B cell (primary cell): ENCODE data around the gene CTNNBL1. TPM values are rescaled to one million over a fixed set of nuclear protein-coding genes. Genes with fewer than 3 reads are reported as not detected.
A peak's percentile ranks its signal among the peaks of the same experiment; 100 is the strongest.

ENCODE experiments used
- ATAC-seq: fragments of 200-7000 bp; cut with Tn5 transposase; one replicate; pipeline ENCODE4 v1.10.0; 2021; ENCODE audit warnings: low read depth, mild to moderate bottlenecking, moderate number of reproducible peaks, moderate library complexity
- CTCF ChIA-PET: fragments of 350-600 bp; sonication (Branson Sonifier 250); formaldehyde crosslinking; loops from one replicate; lab custom pipeline; 2021; ENCODE audit warnings: antibody characterized with exemption, inconsistent platforms; lab: Charles Lee
- POLR2A ChIA-PET: fragments of 350-600 bp; sonication (Branson Sonifier 250); formaldehyde crosslinking; loops from one replicate; lab custom pipeline; 2021; ENCODE audit warnings: antibody characterized with exemption; lab: Charles Lee
- DNase-seq: peaks from one replicate; pipeline ENCODE4 v3.0.0; 2013
- H2AFZ ChIP-seq: 2 replicates; pipeline ENCODE4 v1.6.1; 2012; ENCODE audit warnings: mild to moderate bottlenecking, low read depth, low read length; ENCODE audit not compliant: insufficient read depth, poor library complexity, severe bottlenecking
- H3K27ac ChIP-seq, 2 donors: 1 replicate in 1 of 2; 2 replicates in 1 of 2; pipeline ENCODE4 v1.5.1; 2012 to 2013; ENCODE audit warnings: low read length in 2 of 2, mild to moderate bottlenecking in 2 of 2, moderate library complexity in 1 of 2
- H3K27me3 ChIP-seq, 4 experiments: fragments of 200-600 bp in 1 of 4; sonication (generic) in 1 of 4; replicated peaks in 1 of 4; 1 replicate in 2 of 4; 2 replicates in 2 of 4; pipeline versions ENCODE4 v1.6.1 to v1.7.0; 2013 to 2016; ENCODE audit warnings: low read length in 3 of 4, mild to moderate bottlenecking in 2 of 4, mixed read lengths in 1 of 4, moderate library complexity in 1 of 4; ENCODE audit not compliant: insufficient read depth in 4 of 4, control insufficient read depth in 3 of 4; ENCODE audit errors: control extremely low read depth in 1 of 4
- H3K36me3 ChIP-seq, 2 experiments: replicated peaks in 1 of 2; 1 replicate in 1 of 2; 2 replicates in 1 of 2; pipeline versions ENCODE4 v1.6.1 to v1.7.1; 2013; ENCODE audit warnings: low read length in 1 of 2; ENCODE audit not compliant: insufficient read depth in 2 of 2, control insufficient read depth in 1 of 2; ENCODE audit errors: control extremely low read depth in 1 of 2, extremely low read depth in 1 of 2
- H3K4me1 ChIP-seq, 2 donors: fragments of 200-600 bp in 1 of 2; sonication (generic) in 1 of 2; 1 replicate in 1 of 2; 2 replicates in 1 of 2; pipeline versions ENCODE4 v1.5.1 to v1.6.1; 2013 to 2017; ENCODE audit warnings: low read length in 2 of 2; ENCODE audit not compliant: control insufficient read depth in 2 of 2, insufficient read depth in 2 of 2
- H3K4me2 ChIP-seq: replicated peaks from 2 replicates; pipeline ENCODE3; 2012; ENCODE audit warnings: mild to moderate bottlenecking, low read depth, low read length; ENCODE audit not compliant: poor library complexity, severe bottlenecking
- H3K4me3 ChIP-seq, 5 experiments: fragments of 200-600 bp in 1 of 5; sonication (generic) in 1 of 5; 1 replicate in 3 of 5; 2 replicates in 2 of 5; pipeline versions ENCODE4 v1.5.1 to v1.7.0; 2011 to 2016; ENCODE audit warnings: low read length in 4 of 5, mild to moderate bottlenecking in 4 of 5, low read depth in 2 of 5, control low read depth in 1 of 5, moderate library complexity in 1 of 5; ENCODE audit not compliant: insufficient read depth in 1 of 5; ENCODE audit errors: control extremely low read depth in 1 of 5, extremely low read depth in 1 of 5
- H3K79me2 ChIP-seq: fragments of 200-600 bp; sonication (generic); one replicate; pipeline ENCODE4 v1.6.0; 2016; ENCODE audit warnings: low read length; ENCODE audit not compliant: control insufficient read depth, insufficient read depth
- H3K9ac ChIP-seq: fragments of 200-600 bp; sonication (generic); 2 replicates; pipeline ENCODE4 v1.6.1; 2017; ENCODE audit warnings: mild to moderate bottlenecking, low read length, moderate library complexity
- H3K9me3 ChIP-seq, 3 donors: one replicate each; pipeline versions ENCODE4 v1.6.1 to v1.7.1; 2013; ENCODE audit warnings: low read length in 2 of 3; ENCODE audit not compliant: control insufficient read depth in 2 of 3, insufficient read depth in 1 of 3; ENCODE audit errors: control extremely low read depth in 1 of 3
- H4K20me1 ChIP-seq: 2 replicates; pipeline ENCODE4 v1.6.0; 2012; ENCODE audit warnings: mild to moderate bottlenecking, low read length; ENCODE audit not compliant: insufficient read depth, control insufficient read depth, poor library complexity, severe bottlenecking
- H3K27ac Mint-ChIP-seq: one replicate; pipeline ENCODE4 v1.8.0; 2021; ENCODE audit warnings: mixed read lengths
- H3K27me3 Mint-ChIP-seq: one replicate; pipeline ENCODE4 v1.8.0; 2021; ENCODE audit warnings: mixed read lengths
- H3K4me1 Mint-ChIP-seq: one replicate; pipeline ENCODE4 v1.8.0; 2021; ENCODE audit warnings: mixed read lengths
- H3K4me3 Mint-ChIP-seq: one replicate; pipeline ENCODE4 v1.8.0; 2021; ENCODE audit warnings: mixed read lengths
- H3K9me3 Mint-ChIP-seq: one replicate; pipeline ENCODE4 v1.8.0; 2022; ENCODE audit warnings: mixed read lengths; ENCODE audit not compliant: insufficient read depth
- CTCF ChIP-seq: fragments of 200-600 bp; IDR thresholded peaks from one replicate; pipeline ENCODE4 v1.8.0; 2022; ENCODE audit warnings: antibody characterized with exemption, mild to moderate bottlenecking
- EZH2 ChIP-seq: IDR thresholded peaks from 2 replicates; pipeline ENCODE4 v1.6.1; 2012; ENCODE audit warnings: borderline replicate concordance, low read depth, mild to moderate bottlenecking, moderate library complexity, low read length; ENCODE audit not compliant: insufficient read depth, poor library complexity, severe bottlenecking
- WGBS: methylation state at CpG from one replicate; pipeline ENCODE4 v1.1.5; 2013; ENCODE audit warnings: missing lambda C conversion rate; ENCODE audit not compliant: insufficient coverage; 5-methylcytosine and 5-hydroxymethylcytosine counted together
- intact Hi-C: fragments of 100-400 bp; cut with micrococcal nuclease; formaldehyde crosslinking; loops from one replicate; pipeline ENCODE4 v1.10.0; 2022
- polyA plus RNA-seq: library from polyadenylated mRNA; depleted of rRNA; stranded (reverse); fragments of >200 nt; gene quantifications from 2 replicates; pipeline ENCODE4 v1.2.3, GENCODE V29; 2012
- total RNA-seq, 2 donors: library from RNA; stranded (reverse); fragments of 120-200 nt in 1 of 2; gene quantifications; 1 replicate in 1 of 2; 2 replicates in 1 of 2; pipeline versions ENCODE4 v1.2.3 to v1.2.4, GENCODE V29; 2013 to 2022

Gene CTNNBL1
- total and polyA plus RNA-seq, 2 donors (not counting 1 experiment from before 2014, with no cell fraction given) = 25.3 to 64.7 TPM

GRCh38 chr20:37692459-37693166 is 1.2 kb upstream of the CTNNBL1 start:
- Mint-ChIP-seq H3K9me3 (peaks cover 3% of the 10 kb centered on the region), H3K27me3 (peaks cover 19% of the 10 kb centered on the region), H3K27ac (no peak overlapping the region), H3K4me3 (peak overlapping the region; percentile 99), H3K4me1 (peaks cover 34% of the 10 kb centered on the region)
- Histone ChIP-seq H3K4me3 (no peak overlapping the region), H3K79me2 (peaks cover 25% of the 10 kb centered on the region), H3K9ac (no peak overlapping the region), H3K27me3 (peaks cover 0 to 13% (median 7%) of the 10 kb centered on the region in 4 experiments), H3K9me3 (no peaks in the 10 kb centered on the region), H4K20me1 (peaks cover 3% of the 10 kb centered on the region), H3K4me1 (peaks cover 20 to 23% of the 10 kb centered on the region in 2 donors), H3K27ac (no peak overlapping the region), H3K4me2 (no peak overlapping the region), H3K36me3 (no peaks in the 10 kb centered on the region), H2AFZ (no peak overlapping the region)
- ATAC-seq = no peak
- 88% methylated on average over 5 of the region's 8 CpGs for WGBS
- CTCF ChIA-PET = interaction anchor here (0.5 kb wide), 1 partner anchor 78 kb away, joined by 3 read pairs; no protein-coding TSS in a partner anchor
- intact Hi-C loops = loop anchor here (5.0 to 10.0 kb wide), 5 partner anchors 168 to 1272 kb away; partner anchors contain the start of genes ACTR5, BLCAP, DHX35 and MROH8
- POLR2A ChIA-PET = no interaction called here
- peak; percentile 12 for DNase-seq
- TF ChIP-seq EZH2 = no peak
- TF ChIP-seq CTCF = no peak

GRCh38 chr20:37693242-37693634 is 592 bp upstream of the CTNNBL1 start:
- H3K27ac ChIP-seq = peak overlapping the region in 1 of 2 donors; percentile 46
- Mint-ChIP-seq H3K4me3 (peak overlapping the region; percentile 99), H3K27ac (peak overlapping the region; percentile 94), H3K27me3 (peaks cover 13% of the 10 kb centered on the region), H3K9me3 (peaks cover 3% of the 10 kb centered on the region), H3K4me1 (peaks cover 39% of the 10 kb centered on the region)
- H3K9ac ChIP-seq = peak overlapping the region; percentile 91
- peak overlapping the region; percentile 91 for H3K4me2 ChIP-seq
- H3K27me3 ChIP-seq = peaks cover 0 to 8% (median 6%) of the 10 kb centered on the region in 4 experiments
- no peak for TF ChIP-seq EZH2
- no peak for TF ChIP-seq CTCF
- peak overlapping the region; percentile 43 to 97 (median 67) for H3K4me3 ChIP-seq
- CTCF ChIA-PET = no interaction called here
- H3K36me3 ChIP-seq = peaks cover 0 to under 1% of the 10 kb centered on the region in 2 experiments
- no peaks in the 10 kb centered on the region for H3K9me3 ChIP-seq
- peaks cover 23 to 29% of the 10 kb centered on the region in 2 donors for H3K4me1 ChIP-seq
- DNase-seq = no peak
- peak overlapping the region; percentile 93 for H2AFZ ChIP-seq
- POLR2A ChIA-PET = no interaction called here
- intact Hi-C loops = loop anchor here (5.0 to 10.0 kb wide), 5 partner anchors 168 to 1272 kb away; partner anchors contain the start of genes ACTR5, BLCAP, DHX35 and MROH8
- ATAC-seq = no peak
- peaks cover 32% of the 10 kb centered on the region for H3K79me2 ChIP-seq
- H4K20me1 ChIP-seq = peaks cover 3% of the 10 kb centered on the region
- 100% methylated on average over 1 of the region's 2 CpGs for WGBS
